KMS-11 (cell line): ENCODE results near the gene TECTA.

Experiments
- H2AFZ ChIP-seq: fragments of 200-600 bp; sonication (generic); 2 replicates; pipeline ENCODE4 v1.6.1; 2016; ENCODE audit warnings: antibody characterized with exemption, mixed run types, low read depth
- H3K27ac ChIP-seq: fragments of 200-600 bp; sonication (generic); 2 replicates; pipeline ENCODE4 v1.6.1; 2016; ENCODE audit warnings: mild to moderate bottlenecking, mixed run types
- H3K27me3 ChIP-seq: fragments of 200-600 bp; sonication (generic); 2 replicates; pipeline ENCODE4 v1.6.1; 2017; ENCODE audit warnings: mild to moderate bottlenecking, low read depth, mixed run types, moderate library complexity; ENCODE audit not compliant: insufficient read depth
- H3K36me3 ChIP-seq: fragments of 200-600 bp; sonication (generic); 2 replicates; pipeline ENCODE4 v1.6.1; 2017; ENCODE audit warnings: mild to moderate bottlenecking, mixed run types; ENCODE audit not compliant: insufficient read depth
- H3K4me1 ChIP-seq: fragments of 200-600 bp; sonication (generic); 2 replicates; pipeline ENCODE4 v1.6.1; 2016; ENCODE audit warnings: mild to moderate bottlenecking, low read depth, mixed run types; ENCODE audit not compliant: poor library complexity, severe bottlenecking
- H3K4me2 ChIP-seq: fragments of 200-600 bp; sonication (generic); 2 replicates; pipeline ENCODE4 v1.7.0; 2016; ENCODE audit warnings: mild to moderate bottlenecking, mixed run types
- H3K4me3 ChIP-seq: fragments of 200-600 bp; sonication (generic); IDR thresholded peaks from 2 replicates; pipeline ENCODE4 v1.6.1; 2017; ENCODE audit warnings: low read depth, low read length, mixed read lengths; ENCODE audit not compliant: insufficient read depth
- H3K79me2 ChIP-seq: fragments of 200-600 bp; sonication (generic); 2 replicates; pipeline ENCODE4 v1.6.1; 2016; ENCODE audit warnings: low read depth, mixed run types; ENCODE audit not compliant: insufficient read depth
- H3K9ac ChIP-seq: fragments of 200-600 bp; sonication (generic); 2 replicates; pipeline ENCODE4 v1.6.1; 2016; ENCODE audit warnings: mild to moderate bottlenecking, mixed run types
- H4K20me1 ChIP-seq: fragments of 200-600 bp; sonication (generic); 2 replicates; pipeline ENCODE4 v1.6.1; 2016; ENCODE audit warnings: mild to moderate bottlenecking, mixed run types; ENCODE audit not compliant: insufficient read depth
- TF ChIP-seq, protein P1 (sequence below): fragments of 200-600 bp; sonication (generic); conservative IDR thresholded peaks from 2 replicates; pipeline ENCODE4 v1.6.1; 2017; ENCODE audit warnings: low read depth, mild to moderate bottlenecking, antibody characterized with exemption, low read length, moderate library complexity, mixed read lengths

The TECTA gene

DNA sequence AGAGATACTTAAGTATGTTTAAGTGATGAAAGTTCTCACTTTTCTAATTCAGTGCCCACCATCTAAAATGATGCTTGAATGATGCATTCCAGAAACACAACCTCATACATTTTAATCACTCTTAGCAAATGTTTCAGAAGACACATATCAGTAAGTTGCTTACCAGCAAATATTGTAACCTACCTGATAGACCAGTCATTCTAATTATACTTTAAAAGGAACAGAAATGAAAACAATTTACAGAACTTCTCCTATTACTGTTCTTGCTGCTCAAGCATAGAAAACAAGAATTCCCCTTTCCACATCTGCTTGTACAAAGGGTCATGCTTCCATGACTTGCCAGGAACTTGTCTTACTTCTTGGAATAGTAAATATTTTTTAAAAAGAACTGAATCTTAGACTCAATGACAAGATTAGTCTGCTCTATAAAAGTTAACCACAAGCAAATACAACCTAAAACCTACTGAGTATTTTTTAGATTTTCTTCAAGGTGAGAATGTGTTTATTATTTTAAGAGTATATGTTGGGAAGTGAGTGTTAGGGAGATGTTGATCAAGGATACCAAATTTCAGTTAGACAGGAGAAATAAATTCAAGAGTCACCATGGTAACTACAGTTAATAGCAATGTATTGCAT, 109.5 kb downstream of the TECTA start:
- no peak overlapping the region for H3K4me2 ChIP-seq
- H3K9ac ChIP-seq = no peak overlapping the region
- H3K4me1 ChIP-seq = no peaks in the 10 kb centered on the region
- no peaks in the 10 kb centered on the region for H3K27me3 ChIP-seq
- H3K79me2 ChIP-seq = no peaks in the 10 kb centered on the region
- no peaks in the 10 kb centered on the region for H4K20me1 ChIP-seq
- no peak overlapping the region for H3K27ac ChIP-seq
- no peak overlapping the region for H2AFZ ChIP-seq
- TF ChIP-seq, protein P1, sequence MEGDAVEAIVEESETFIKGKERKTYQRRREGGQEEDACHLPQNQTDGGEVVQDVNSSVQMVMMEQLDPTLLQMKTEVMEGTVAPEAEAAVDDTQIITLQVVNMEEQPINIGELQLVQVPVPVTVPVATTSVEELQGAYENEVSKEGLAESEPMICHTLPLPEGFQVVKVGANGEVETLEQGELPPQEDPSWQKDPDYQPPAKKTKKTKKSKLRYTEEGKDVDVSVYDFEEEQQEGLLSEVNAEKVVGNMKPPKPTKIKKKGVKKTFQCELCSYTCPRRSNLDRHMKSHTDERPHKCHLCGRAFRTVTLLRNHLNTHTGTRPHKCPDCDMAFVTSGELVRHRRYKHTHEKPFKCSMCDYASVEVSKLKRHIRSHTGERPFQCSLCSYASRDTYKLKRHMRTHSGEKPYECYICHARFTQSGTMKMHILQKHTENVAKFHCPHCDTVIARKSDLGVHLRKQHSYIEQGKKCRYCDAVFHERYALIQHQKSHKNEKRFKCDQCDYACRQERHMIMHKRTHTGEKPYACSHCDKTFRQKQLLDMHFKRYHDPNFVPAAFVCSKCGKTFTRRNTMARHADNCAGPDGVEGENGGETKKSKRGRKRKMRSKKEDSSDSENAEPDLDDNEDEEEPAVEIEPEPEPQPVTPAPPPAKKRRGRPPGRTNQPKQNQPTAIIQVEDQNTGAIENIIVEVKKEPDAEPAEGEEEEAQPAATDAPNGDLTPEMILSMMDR = no peak
- H3K4me3 ChIP-seq = no peak overlapping the region
- no peaks in the 10 kb centered on the region for H3K36me3 ChIP-seq

DNA sequence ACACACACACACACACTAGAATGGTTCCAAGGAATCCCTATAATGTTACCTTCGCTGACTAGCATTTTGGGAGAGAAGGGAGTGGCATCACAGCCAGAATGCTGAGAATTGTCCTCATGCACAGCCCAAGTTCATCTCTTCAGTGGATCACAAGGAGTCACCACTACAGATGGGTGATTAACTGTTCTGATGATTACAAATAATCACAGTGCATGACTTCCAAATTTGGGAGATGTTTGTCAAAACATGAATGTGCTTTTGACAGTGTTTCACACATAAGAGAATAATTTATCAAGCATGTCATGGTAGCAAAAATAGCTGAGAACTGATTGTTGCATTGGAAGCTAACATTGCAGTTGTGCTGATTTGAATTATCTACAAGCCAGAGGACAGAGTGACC, 110.6 kb downstream of the TECTA start:
- Histone ChIP-seq H2AFZ (no peak overlapping the region), H3K27ac (no peak overlapping the region), H3K36me3 (no peaks in the 10 kb centered on the region), H3K4me3 (no peak overlapping the region), H3K9ac (no peak overlapping the region), H3K79me2 (no peaks in the 10 kb centered on the region), H4K20me1 (no peaks in the 10 kb centered on the region), H3K4me1 (no peaks in the 10 kb centered on the region), H3K27me3 (no peaks in the 10 kb centered on the region), H3K4me2 (no peak overlapping the region)
- TF ChIP-seq, protein P1 = no peak

DNA sequence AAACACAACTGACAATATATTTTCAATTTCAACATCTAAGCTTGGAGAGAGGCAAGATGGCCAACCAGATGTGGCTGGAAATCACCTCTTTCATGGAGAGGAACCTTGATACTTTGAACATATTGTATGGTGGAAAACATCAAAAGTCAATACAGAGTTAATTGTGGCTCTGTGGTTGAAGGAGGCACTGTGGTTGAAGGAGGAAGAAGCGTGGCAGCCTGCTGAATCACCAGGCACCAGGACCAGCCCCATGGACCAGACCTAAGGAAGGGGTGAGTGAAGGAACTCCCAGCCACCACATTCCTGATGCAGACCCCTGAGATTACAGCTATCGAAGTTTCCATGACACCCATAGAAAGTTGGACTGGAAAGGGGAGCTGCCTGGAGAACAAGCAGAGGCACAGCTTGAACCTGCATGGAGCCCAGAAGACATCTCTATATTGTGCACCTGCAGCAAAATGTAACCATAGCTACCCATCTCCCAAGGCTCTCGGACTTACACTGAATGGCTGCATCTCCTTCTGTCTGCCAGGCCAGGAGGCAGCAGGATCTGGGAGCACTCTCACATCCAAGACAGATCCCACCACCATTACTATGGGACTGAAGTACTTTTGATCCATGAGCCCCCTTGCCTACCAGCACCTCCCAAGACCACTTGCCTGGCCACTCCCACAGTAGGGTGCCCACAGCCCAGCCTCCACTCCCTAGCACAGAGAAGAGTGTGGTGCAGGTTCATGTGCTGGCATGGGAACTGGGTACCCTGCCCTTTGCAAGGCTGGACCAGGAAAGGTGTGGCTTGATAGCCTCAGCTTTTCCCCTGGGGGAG, 111.7 kb downstream of the TECTA start:
- Histone ChIP-seq H3K79me2 (no peaks in the 10 kb centered on the region), H3K36me3 (no peaks in the 10 kb centered on the region), H3K4me1 (no peaks in the 10 kb centered on the region), H3K27me3 (no peaks in the 10 kb centered on the region), H4K20me1 (no peaks in the 10 kb centered on the region), H2AFZ (no peak overlapping the region), H3K4me2 (no peak overlapping the region), H3K27ac (no peak overlapping the region), H3K9ac (no peak overlapping the region), H3K4me3 (no peak overlapping the region)
- TF ChIP-seq, protein P1 = no peak

GRCh38 chr11:121213362-121213893, 112.4 kb downstream of the TECTA start:
- no peaks in the 10 kb centered on the region for H4K20me1 ChIP-seq
- H3K4me3 ChIP-seq = no peak overlapping the region
- no peaks in the 10 kb centered on the region for H3K4me1 ChIP-seq
- no peak overlapping the region for H2AFZ ChIP-seq
- H3K27ac ChIP-seq = no peak overlapping the region
- no peak overlapping the region for H3K4me2 ChIP-seq
- no peaks in the 10 kb centered on the region for H3K79me2 ChIP-seq
- no peaks in the 10 kb centered on the region for H3K27me3 ChIP-seq
- TF ChIP-seq, protein P1 = no peak
- no peaks in the 10 kb centered on the region for H3K36me3 ChIP-seq
- no peak overlapping the region for H3K9ac ChIP-seq
